Measurements from ENCODE around the gene TSPAN5.

The TSPAN5 gene

GRCh38 chr4:98653890-98654867 is 4.2 kb downstream of the TSPAN5 start:
- H3K27ac ChIP-seq = no peak overlapping the region
- H3K27me3 ChIP-seq = no peaks in the 10 kb centered on the region
- no peak overlapping the region for H3K4me2 ChIP-seq
- H3K9ac ChIP-seq = no peak overlapping the region
- no peaks in the 10 kb centered on the region for H4K20me1 ChIP-seq
- peaks cover 20 to 25% (median 23%) of the 10 kb centered on the region in 11 experiments for H3K9me3 ChIP-seq (replicated peaks in 1 of 11)
- no peaks in the 10 kb centered on the region for H3K36me3 ChIP-seq
- H3K4me3 ChIP-seq = no peak overlapping the region
- no peak for TF ChIP-seq Cebpa-rat (IDR thresholded peaks at IDR 0.05)
- no peaks in the 10 kb centered on the region for H3K4me1 ChIP-seq

GRCh38 chr4:98652996-98653395 is 5.4 kb downstream of the TSPAN5 start:
- Histone ChIP-seq H3K4me3 (no peak overlapping the region), H3K4me2 (no peak overlapping the region), H3K4me1 (no peaks in the 10 kb centered on the region), H3K9me3 (replicated peaks in 1 of 11) (peaks cover 8 to 13% (median 11%) of the 10 kb centered on the region in 11 experiments), H3K27me3 (no peaks in the 10 kb centered on the region), H3K36me3 (no peaks in the 10 kb centered on the region), H3K9ac (no peak overlapping the region), H3K27ac (no peak overlapping the region), H4K20me1 (no peaks in the 10 kb centered on the region)
- TF ChIP-seq Cebpa-rat (IDR thresholded peaks at IDR 0.05) = no peak

DNA sequence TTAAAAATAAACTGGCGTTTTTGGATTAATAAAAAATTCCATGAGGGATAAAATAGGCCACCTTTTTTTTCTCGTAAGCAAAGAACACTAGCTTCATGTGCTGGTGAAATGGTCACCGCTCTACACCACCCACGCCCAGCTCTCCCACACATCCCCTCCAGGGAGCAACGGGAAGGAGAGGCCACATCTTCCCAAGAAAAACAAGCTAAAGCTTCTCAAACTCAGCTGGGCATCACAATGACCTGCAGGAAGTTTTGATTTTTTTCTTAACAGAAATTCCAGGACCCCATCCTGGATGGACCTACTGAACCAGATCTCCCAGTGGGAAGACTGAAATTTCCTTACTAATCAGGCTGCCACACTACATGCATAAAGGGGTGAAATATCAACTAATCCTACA is 9.8 kb downstream of the TSPAN5 start:
- Histone ChIP-seq H3K4me1 (no peaks in the 10 kb centered on the region), H3K4me3 (no peak overlapping the region)
- no peak for TF ChIP-seq Cebpa-rat (IDR thresholded peaks at IDR 0.05)

GRCh38 chr4:98646422-98646821 is 12.0 kb downstream of the TSPAN5 start:
- H3K9ac ChIP-seq = no peak overlapping the region
- H3K27ac ChIP-seq = no peak overlapping the region
- H3K27me3 ChIP-seq = no peaks in the 10 kb centered on the region
- no peaks in the 10 kb centered on the region for H3K4me1 ChIP-seq
- no peak overlapping the region for H3K4me2 ChIP-seq
- H4K20me1 ChIP-seq = no peaks in the 10 kb centered on the region
- no peaks in the 10 kb centered on the region for H3K9me3 ChIP-seq (replicated peaks in 1 of 11)
- H3K36me3 ChIP-seq = no peaks in the 10 kb centered on the region
- no peak for TF ChIP-seq Cebpa-rat (IDR thresholded peaks at IDR 0.05)
- H3K4me3 ChIP-seq = no peak overlapping the region

More for the DNA sequence above, 9.8 kb downstream of the TSPAN5 start:
- H3K9ac ChIP-seq = no peak overlapping the region
- no peaks in the 10 kb centered on the region for H4K20me1 ChIP-seq
- no peaks in the 10 kb centered on the region for H3K27me3 ChIP-seq
- H3K4me2 ChIP-seq = no peak overlapping the region
- no peak overlapping the region for H3K27ac ChIP-seq
- no peaks in the 10 kb centered on the region for H3K36me3 ChIP-seq
- H3K9me3 ChIP-seq (replicated peaks in 1 of 11) = no peaks in the 10 kb centered on the region

DNA sequence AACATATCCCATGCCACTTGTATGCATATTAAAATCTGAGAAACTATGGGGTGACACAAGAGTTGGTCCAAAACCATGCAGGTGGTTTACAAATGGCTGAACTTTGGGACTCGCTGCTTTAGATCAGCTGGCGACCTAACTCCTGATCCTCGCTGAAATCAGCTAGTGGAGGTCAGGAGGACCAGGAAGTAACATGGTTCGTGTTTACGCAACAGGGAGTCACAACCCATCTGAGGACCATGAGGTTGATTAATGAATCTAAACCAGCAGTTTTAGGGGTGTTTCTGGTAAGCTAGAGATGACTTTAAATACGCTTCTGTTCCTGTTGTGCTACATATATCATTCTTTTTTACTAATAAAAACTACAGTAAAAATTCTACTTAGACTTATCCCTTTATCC is 12.9 kb downstream of the TSPAN5 start:
- Histone ChIP-seq H3K4me3 (no peak overlapping the region), H3K9ac (no peak overlapping the region), H3K4me2 (no peak overlapping the region), H3K36me3 (no peaks in the 10 kb centered on the region), H3K27ac (no peak overlapping the region), H3K9me3 (replicated peaks in 1 of 11) (no peaks in the 10 kb centered on the region), H3K27me3 (no peaks in the 10 kb centered on the region), H4K20me1 (no peaks in the 10 kb centered on the region), H3K4me1 (no peaks in the 10 kb centered on the region)
- no peak for TF ChIP-seq Cebpa-rat (IDR thresholded peaks at IDR 0.05)

GRCh38 chr4:98643755-98644154 is 14.7 kb downstream of the TSPAN5 start:
- H3K9me3 ChIP-seq (replicated peaks in 1 of 11) = no peaks in the 10 kb centered on the region

GRCh38 chr4:98642991-98643426 is 15.4 kb downstream of the TSPAN5 start:
- no peak for TF ChIP-seq Cebpa-rat (IDR thresholded peaks at IDR 0.05)
- Histone ChIP-seq H3K9me3 (replicated peaks in 1 of 11) (no peaks in the 10 kb centered on the region), H3K4me2 (no peak overlapping the region), H3K27ac (no peak overlapping the region), H3K9ac (no peak overlapping the region), H4K20me1 (no peaks in the 10 kb centered on the region), H3K4me1 (no peaks in the 10 kb centered on the region), H3K36me3 (no peaks in the 10 kb centered on the region), H3K27me3 (no peaks in the 10 kb centered on the region), H3K4me3 (no peak overlapping the region)

More at GRCh38 chr4:98643755-98644154, 14.7 kb downstream of the TSPAN5 start:
- no peaks in the 10 kb centered on the region for H3K36me3 ChIP-seq
- no peak overlapping the region for H3K4me2 ChIP-seq
- TF ChIP-seq Cebpa-rat (IDR thresholded peaks at IDR 0.05) = no peak
- H3K4me1 ChIP-seq = no peaks in the 10 kb centered on the region
- no peak overlapping the region for H3K9ac ChIP-seq
- no peaks in the 10 kb centered on the region for H4K20me1 ChIP-seq
- H3K27ac ChIP-seq = no peak overlapping the region
- no peaks in the 10 kb centered on the region for H3K27me3 ChIP-seq
- no peak overlapping the region for H3K4me3 ChIP-seq

DNA sequence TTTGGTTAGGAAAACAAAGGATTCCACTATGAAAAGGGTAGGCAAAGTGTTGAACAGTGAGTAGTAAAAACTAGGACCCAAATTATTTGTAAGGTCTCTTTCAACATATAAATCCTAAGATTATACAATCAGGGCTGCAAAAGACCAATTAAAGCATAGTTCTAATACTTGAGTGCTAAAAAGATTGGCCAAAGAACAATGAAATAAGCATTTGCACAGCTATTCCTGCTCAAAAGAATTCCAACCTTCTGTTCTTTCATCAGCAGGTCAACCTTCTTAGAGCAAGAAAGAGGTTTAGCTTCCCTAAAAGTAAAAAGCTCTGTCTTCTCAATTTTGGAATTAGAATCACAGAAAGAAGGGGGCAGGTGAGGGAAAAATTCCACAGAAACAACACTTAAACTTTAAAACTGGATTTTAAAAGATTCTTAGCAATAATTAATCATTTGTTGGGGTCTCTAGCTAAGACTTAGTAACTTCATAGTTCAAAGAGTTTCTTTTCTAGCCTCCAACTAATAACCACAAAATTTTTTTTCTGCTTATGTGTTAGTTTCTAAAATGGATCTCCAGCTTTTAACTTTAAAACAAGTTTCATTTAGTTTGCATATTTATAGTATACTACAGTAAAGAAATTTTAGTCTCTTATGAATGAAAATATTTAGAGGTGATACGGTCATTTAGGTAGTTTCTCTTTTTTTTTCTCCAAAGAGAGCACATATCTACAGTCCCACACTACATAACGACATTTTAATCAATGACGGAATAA is 16.3 kb downstream of the TSPAN5 start:
- no peaks in the 10 kb centered on the region for H4K20me1 ChIP-seq
- H3K27me3 ChIP-seq = no peaks in the 10 kb centered on the region
- no peak overlapping the region for H3K27ac ChIP-seq
- H3K4me1 ChIP-seq = no peaks in the 10 kb centered on the region
- H3K9ac ChIP-seq = no peak overlapping the region
- no peak overlapping the region for H3K4me3 ChIP-seq
- TF ChIP-seq Cebpa-rat (IDR thresholded peaks at IDR 0.05) = no peak
- no peaks in the 10 kb centered on the region for H3K9me3 ChIP-seq (replicated peaks in 1 of 11)
- H3K36me3 ChIP-seq = no peaks in the 10 kb centered on the region
- no peak overlapping the region for H3K4me2 ChIP-seq

DNA sequence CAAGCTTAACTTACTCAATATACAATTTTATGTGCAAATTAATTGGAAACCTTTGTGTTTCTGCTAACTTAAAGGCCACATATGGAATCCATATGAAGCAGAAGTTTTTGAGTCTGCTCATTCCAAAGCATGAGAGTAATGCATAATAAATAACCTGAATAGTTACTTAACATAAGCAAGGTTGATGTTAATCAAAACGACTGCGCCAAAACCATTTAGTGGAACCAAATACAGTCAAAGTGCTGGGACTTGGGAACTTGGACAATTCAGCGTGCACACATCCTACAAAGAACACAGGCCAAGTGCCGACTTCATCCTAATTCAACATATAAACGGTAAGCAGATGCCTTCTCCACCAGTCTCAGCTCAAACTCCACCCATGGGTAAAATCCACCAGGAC is 17.0 kb downstream of the TSPAN5 start:
- Histone ChIP-seq H4K20me1 (no peaks in the 10 kb centered on the region), H3K36me3 (no peaks in the 10 kb centered on the region), H3K4me3 (no peak overlapping the region), H3K9ac (no peak overlapping the region), H3K4me2 (no peak overlapping the region), H3K27me3 (no peaks in the 10 kb centered on the region), H3K9me3 (replicated peaks in 1 of 11) (no peaks in the 10 kb centered on the region), H3K4me1 (no peaks in the 10 kb centered on the region), H3K27ac (no peak overlapping the region)
- no peak for TF ChIP-seq Cebpa-rat (IDR thresholded peaks at IDR 0.05)

All from BLaER1 treated with 17β-estradiol and CSF1 and Interleukin-3, amounts not matched to agents 10 nM and 100 nM (cell line).